H1 (cell line): ENCODE data around the gene TRIP11. TPM values are rescaled to one million over a fixed set of nuclear protein-coding genes. Genes with fewer than 3 reads are reported as not detected.

Experiments
- CTCF ChIA-PET: fragments of 300-600 bp; sonication (Branson Sonifier 250); formaldehyde crosslinking; loops from one replicate; lab custom pipeline; 2021; ENCODE audit not compliant: partially characterized antibody; lab: Charles Lee
- POLR2A ChIA-PET: fragments of 300-600 bp; sonication (Branson Sonifier 250); formaldehyde crosslinking; loops from one replicate; lab custom pipeline; 2021; ENCODE audit warnings: inconsistent platforms; ENCODE audit not compliant: partially characterized antibody; lab: Charles Lee
- DNase-seq, 2 experiments: peaks; one replicate each; pipeline versions ENCODE4 v3.0.0 to v3.0.0-alpha.2; 2010 to 2022; ENCODE audit warnings: low spot score in 2 of 2, low read depth in 1 of 2, mixed read lengths in 1 of 2
- FAIRE-seq: peaks from 2 replicates; lab custom pipeline; 2011; peaks lifted over from hg19 to GRCh38; lab: Jason Lieb, UNC
- H2AFZ ChIP-seq: 2 replicates; pipeline ENCODE4 v1.8.1; 2012; ENCODE audit warnings: low read length, inconsistent platforms
- H2AK5ac ChIP-seq: 2 replicates; pipeline ENCODE4 v1.6.1; 2013; ENCODE audit warnings: low read depth, low read length
- H2BK120ac ChIP-seq: replicated peaks from 2 replicates; pipeline ENCODE3; 2013; ENCODE audit warnings: low read depth, low read length, inconsistent platforms
- H2BK12ac ChIP-seq: 2 replicates; pipeline ENCODE4 v1.6.1; 2013; ENCODE audit warnings: low read depth, low read length
- H2BK15ac ChIP-seq: 2 replicates; pipeline ENCODE4 v1.6.1; 2013; ENCODE audit warnings: low read length
- H2BK20ac ChIP-seq: 2 replicates; pipeline ENCODE4 v1.6.1; 2013; ENCODE audit warnings: low read length
- H2BK5ac ChIP-seq: 2 replicates; pipeline ENCODE4 v1.6.1; 2013; ENCODE audit warnings: low read depth, low read length
- H3K14ac ChIP-seq: 2 replicates; pipeline ENCODE4 v1.6.1; 2013; ENCODE audit warnings: inconsistent platforms; ENCODE audit not compliant: insufficient read length
- H3K18ac ChIP-seq: 2 replicates; pipeline ENCODE4 v1.6.1; 2013; ENCODE audit warnings: low read length; ENCODE audit errors: extremely low read depth
- H3K23ac ChIP-seq: 2 replicates; pipeline ENCODE4 v1.6.1; 2013; ENCODE audit warnings: inconsistent platforms; ENCODE audit not compliant: insufficient read length
- H3K23me2 ChIP-seq: 2 replicates; pipeline ENCODE4 v1.6.1; 2013; ENCODE audit warnings: low read depth, low read length
- H3K27ac ChIP-seq: 2 replicates; pipeline ENCODE4 v1.6.1; 2011; ENCODE audit warnings: low read depth, low read length, inconsistent platforms
- H3K27me3 ChIP-seq, 4 experiments: replicated peaks in 1 of 4; 1 replicate in 1 of 4; 2 replicates in 3 of 4; pipeline versions ENCODE4 v1.6.1 to v1.8.1; 2011 to 2013; ENCODE audit warnings: low read length in 3 of 4, mild to moderate bottlenecking in 3 of 4, inconsistent platforms in 2 of 4, mixed read lengths in 2 of 4, moderate library complexity in 1 of 4; ENCODE audit not compliant: control insufficient read depth in 3 of 4, insufficient read depth in 3 of 4; ENCODE audit errors: extremely low read depth in 1 of 4
- H3K36me3 ChIP-seq, 4 experiments: 2 replicates each; pipeline versions ENCODE4 v1.6.1 to v1.8.1; 2011 to 2013; ENCODE audit warnings: mild to moderate bottlenecking in 4 of 4, low read length in 3 of 4, moderate library complexity in 2 of 4, control low read depth in 1 of 4, inconsistent platforms in 1 of 4; ENCODE audit not compliant: insufficient read depth in 4 of 4, control insufficient read depth in 2 of 4
- H3K4ac ChIP-seq: replicated peaks from 2 replicates; pipeline ENCODE3; 2013; ENCODE audit warnings: low read length, low read depth, mixed read lengths, inconsistent platforms; ENCODE audit not compliant: insufficient read length
- H3K4me1 ChIP-seq, 4 experiments: replicated peaks in 1 of 4; 1 replicate in 1 of 4; 2 replicates in 3 of 4; pipeline versions ENCODE4 v1.6.1 to v1.8.1; 2011 to 2013; ENCODE audit warnings: low read length in 3 of 4, inconsistent platforms in 2 of 4, mixed read lengths in 1 of 4; ENCODE audit not compliant: insufficient read depth in 4 of 4, control insufficient read depth in 3 of 4
- H3K4me2 ChIP-seq, 2 experiments: 2 replicates each; pipeline versions ENCODE4 v1.6.1 to v1.8.1; 2011 to 2013; ENCODE audit warnings: low read depth in 2 of 2, low read length in 2 of 2, control low read depth in 1 of 2, inconsistent platforms in 1 of 2, mild to moderate bottlenecking in 1 of 2; ENCODE audit not compliant: insufficient read depth in 1 of 2
- H3K4me3 ChIP-seq, 4 experiments: fragments of 200-600, 300-600 bp in 1 of 4; sonication (generic), shearing (Covaris generic), sonication (Bioruptor Twin) in 1 of 4; 2 replicates each; pipeline versions ENCODE4 v1.5.1 to v1.8.1; 2011 to 2016; ENCODE audit warnings: low read length in 4 of 4, low read depth in 3 of 4, control low read depth in 2 of 4, inconsistent platforms in 2 of 4, mild to moderate bottlenecking in 2 of 4, mixed read lengths in 1 of 4, moderate library complexity in 1 of 4; ENCODE audit not compliant: insufficient read depth in 2 of 4; ENCODE audit errors: extremely low read depth in 1 of 4
- H3K56ac ChIP-seq: replicated peaks from 2 replicates; pipeline ENCODE3; 2013; ENCODE audit warnings: low read depth, mild to moderate bottlenecking, mixed read lengths, low read length, inconsistent platforms; ENCODE audit not compliant: insufficient read length
- H3K79me1 ChIP-seq: 2 replicates; pipeline ENCODE4 v1.6.1; 2013; ENCODE audit warnings: low read depth, low read length, control low read depth
- H3K79me2 ChIP-seq, 2 experiments: 2 replicates each; pipeline versions ENCODE4 v1.6.1 to v1.8.1; 2012 to 2013; ENCODE audit warnings: low read length in 2 of 2, mild to moderate bottlenecking in 2 of 2, inconsistent platforms in 1 of 2; ENCODE audit not compliant: insufficient read depth in 2 of 2, control insufficient read depth in 1 of 2
- H3K9ac ChIP-seq, 4 experiments: replicated peaks in 1 of 4; 1 replicate in 1 of 4; 2 replicates in 3 of 4; pipeline versions ENCODE4 v1.6.1 to v1.8.1; 2011 to 2013; ENCODE audit warnings: low read depth in 3 of 4, low read length in 3 of 4, control low read depth in 2 of 4, mild to moderate bottlenecking in 2 of 4, moderate library complexity in 2 of 4, inconsistent platforms in 1 of 4; ENCODE audit errors: extremely low read depth in 1 of 4
- H3K9me3 ChIP-seq, 2 experiments: 2 replicates each; pipeline versions ENCODE4 v1.6.1 to v1.8.1; 2012 to 2013; ENCODE audit warnings: mild to moderate bottlenecking in 2 of 2, moderate library complexity in 2 of 2, control low read depth in 1 of 2, inconsistent platforms in 1 of 2, low read depth in 1 of 2, low read length in 1 of 2, mixed read lengths in 1 of 2; ENCODE audit not compliant: insufficient read depth in 2 of 2
- H4K20me1 ChIP-seq, 2 experiments: replicated peaks in 1 of 2; 2 replicates each; pipeline versions ENCODE3 to v1.8.1; 2011 to 2013; ENCODE audit warnings: inconsistent platforms in 2 of 2, low read length in 2 of 2, mild to moderate bottlenecking in 1 of 2; ENCODE audit not compliant: insufficient read depth in 2 of 2, control insufficient read depth in 1 of 2
- H4K5ac ChIP-seq: 2 replicates; pipeline ENCODE4 v1.6.1; 2013; ENCODE audit warnings: low read length, low read depth, mixed read lengths, inconsistent platforms; ENCODE audit not compliant: insufficient read length
- H4K8ac ChIP-seq: 2 replicates; pipeline ENCODE4 v1.8.0; 2013; ENCODE audit warnings: mild to moderate bottlenecking, moderate library complexity, low read length, inconsistent platforms; ENCODE audit not compliant: insufficient read depth; ENCODE audit errors: extremely low read depth
- H4K91ac ChIP-seq: replicated peaks from 2 replicates; pipeline ENCODE3; 2013; ENCODE audit warnings: low read length, mixed read lengths, inconsistent platforms; ENCODE audit not compliant: insufficient read length
- JUND ChIP-seq: IDR thresholded peaks from 2 replicates; pipeline ENCODE4 v1.6.1; 2011; ENCODE audit warnings: mild to moderate bottlenecking, improper control_type of control experiment, low read length
- NANOG ChIP-seq: IDR thresholded peaks from 2 replicates; pipeline ENCODE4 v1.6.1; 2011; ENCODE audit warnings: low read length, low read depth, mild to moderate bottlenecking, inconsistent platforms; ENCODE audit not compliant: insufficient read depth, poor library complexity, severe bottlenecking
- PHF8 ChIP-seq: fragments of 200-600 bp; sonication (generic); conservative IDR thresholded peaks from 2 replicates; pipeline ENCODE4 v1.7.1; 2012; ENCODE audit warnings: low read depth, mild to moderate bottlenecking, inconsistent platforms, low read length, moderate library complexity
- SP1 ChIP-seq: IDR thresholded peaks from 2 replicates; pipeline ENCODE4 v1.6.1; 2011; ENCODE audit warnings: low read depth, low read length
- YY1 ChIP-seq: IDR thresholded peaks from 2 replicates; pipeline ENCODE4 v1.6.1; 2011; ENCODE audit warnings: low read depth, mild to moderate bottlenecking, low read length
- ZNF274 ChIP-seq: IDR thresholded peaks from 2 replicates; pipeline ENCODE4 v1.7.0; 2012; ENCODE audit warnings: low read length, borderline replicate concordance; ENCODE audit errors: extremely low read depth
- WGBS, 2 experiments: shearing (Covaris generic) in 1 of 2; methylation state at CpG; one replicate each; pipeline versions ENCODE4 v1.1.6 to v1.1.7; 2013 to 2015; ENCODE audit warnings: low lambda C conversion rate in 2 of 2, mixed read lengths in 2 of 2, inconsistent platforms in 1 of 2, low coverage in 1 of 2, missing lambda C conversion rate in 1 of 2; ENCODE audit not compliant: insufficient replicate concordance in 2 of 2, insufficient coverage in 1 of 2, insufficient read length in 1 of 2; ENCODE audit errors: extremely low coverage in 1 of 2, missing lambda C conversion rate in 1 of 2; 5-methylcytosine and 5-hydroxymethylcytosine counted together
- polyA plus RNA-seq, 7 experiments: library from polyadenylated mRNA; depleted of rRNA in 3 of 7; stranded (reverse) in 5 of 7; unstranded in 2 of 7; fragments of >200 nt in 5 of 7; fragments of 200-250 nt in 2 of 7; gene quantifications; 1 replicate in 5 of 7; 2 replicates in 1 of 7; 4 replicates in 1 of 7; pipeline versions ENCODE4 v1.2.1 to v1.2.3, GENCODE V29; 2011 to 2013; ENCODE audit warnings: missing spikeins in 2 of 7, mixed read lengths in 2 of 7
- total RNA-seq: library from RNA; stranded (reverse); fragmentation: NEBNext Ultra II Directional; extraction: Animal tissue kit (Norgen Biotek cat#: 25700); gene quantifications from 2 replicates; pipeline ENCODE4 v1.2.1, GENCODE V29; 2021
- TF ChIP-seq, protein P1 (sequence below): IDR thresholded peaks from 2 replicates; pipeline ENCODE4 v1.6.1; 2011; ENCODE audit warnings: low read depth, mild to moderate bottlenecking, low read length; ENCODE audit not compliant: insufficient read depth

Gene TRIP11
- total and polyA plus RNA-seq, 2 of the 8 experiments (the other 6 are each of a cell fraction or from before 2014, with no cell fraction given), result 3.3 to 30.4 TPM

DNA sequence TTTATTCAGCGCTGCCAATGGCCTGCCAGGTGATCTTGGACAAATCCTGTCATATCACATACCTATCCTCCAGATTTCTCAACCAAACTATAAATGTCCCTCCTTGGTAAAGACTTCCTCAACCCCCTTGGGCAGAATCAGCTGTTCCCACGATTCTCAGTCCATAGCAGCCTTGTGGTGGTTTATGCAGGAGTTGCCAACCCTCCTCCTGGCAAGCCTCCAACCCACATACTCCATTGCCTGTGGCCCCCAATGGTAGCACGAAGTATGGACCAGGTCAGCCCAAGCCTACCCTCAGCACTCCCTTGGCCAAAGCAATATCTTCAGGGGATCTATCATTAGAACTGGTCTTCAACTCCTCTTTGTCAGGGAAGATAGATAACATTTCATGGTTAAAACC, 119.3 kb downstream of the TRIP11 start:
- H3K23me2 ChIP-seq, result no peaks in the 10 kb centered on the region
- H2AFZ ChIP-seq, result no peak overlapping the region
- H4K8ac ChIP-seq, result no peak overlapping the region
- no peaks in the 10 kb centered on the region for H3K9me3 ChIP-seq
- DNase-seq, result no peak
- no peak overlapping the region for H2BK120ac ChIP-seq
- H3K27me3 ChIP-seq, result no peaks in the 10 kb centered on the region
- no peak overlapping the region for H4K5ac ChIP-seq
- H4K20me1 ChIP-seq, result no peaks in the 10 kb centered on the region
- H3K27ac ChIP-seq, result no peak overlapping the region
- H3K4me3 ChIP-seq, result no peak overlapping the region
- no peaks in the 10 kb centered on the region for H3K79me1 ChIP-seq
- H3K4me1 ChIP-seq, result no peaks in the 10 kb centered on the region
- CTCF ChIA-PET, result interaction anchor here (3.0 kb wide), 1 partner anchor 9 kb away, joined by 12 read pairs; no protein-coding TSS in a partner anchor
- no peak overlapping the region for H2BK12ac ChIP-seq
- H3K14ac ChIP-seq, result no peak overlapping the region
- FAIRE-seq, result no peak
- H4K91ac ChIP-seq, result no peak overlapping the region
- H3K18ac ChIP-seq, result no peak overlapping the region
- no peak overlapping the region for H2BK5ac ChIP-seq
- H3K23ac ChIP-seq, result no peak overlapping the region
- H3K4ac ChIP-seq, result no peak overlapping the region
- H2BK15ac ChIP-seq, result no peak overlapping the region
- WGBS, 2 experiments, result 89% methylated on average over 3 of the region's 3 CpGs; no CpG with 5 or more reads in 1 of the 2 experiments
- TF ChIP-seq JUND (no peak), YY1 (no peak), ZNF274 (no peak), PHF8 (no peak), NANOG (no peak), SP1 (no peak)
- TF ChIP-seq, protein P1, sequence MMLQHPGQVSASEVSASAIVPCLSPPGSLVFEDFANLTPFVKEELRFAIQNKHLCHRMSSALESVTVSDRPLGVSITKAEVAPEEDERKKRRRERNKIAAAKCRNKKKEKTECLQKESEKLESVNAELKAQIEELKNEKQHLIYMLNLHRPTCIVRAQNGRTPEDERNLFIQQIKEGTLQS, result no peak
- no peak overlapping the region for H3K56ac ChIP-seq
- no peaks in the 10 kb centered on the region for H3K36me3 ChIP-seq
- POLR2A ChIA-PET, result no interaction called here
- no peak overlapping the region for H2BK20ac ChIP-seq
- no peak overlapping the region for H2AK5ac ChIP-seq
- H3K9ac ChIP-seq, result no peak overlapping the region
- H3K4me2 ChIP-seq, result no peak overlapping the region
- no peaks in the 10 kb centered on the region for H3K79me2 ChIP-seq
